ENCODE measurements around the gene SH3TC1.

DNA sequence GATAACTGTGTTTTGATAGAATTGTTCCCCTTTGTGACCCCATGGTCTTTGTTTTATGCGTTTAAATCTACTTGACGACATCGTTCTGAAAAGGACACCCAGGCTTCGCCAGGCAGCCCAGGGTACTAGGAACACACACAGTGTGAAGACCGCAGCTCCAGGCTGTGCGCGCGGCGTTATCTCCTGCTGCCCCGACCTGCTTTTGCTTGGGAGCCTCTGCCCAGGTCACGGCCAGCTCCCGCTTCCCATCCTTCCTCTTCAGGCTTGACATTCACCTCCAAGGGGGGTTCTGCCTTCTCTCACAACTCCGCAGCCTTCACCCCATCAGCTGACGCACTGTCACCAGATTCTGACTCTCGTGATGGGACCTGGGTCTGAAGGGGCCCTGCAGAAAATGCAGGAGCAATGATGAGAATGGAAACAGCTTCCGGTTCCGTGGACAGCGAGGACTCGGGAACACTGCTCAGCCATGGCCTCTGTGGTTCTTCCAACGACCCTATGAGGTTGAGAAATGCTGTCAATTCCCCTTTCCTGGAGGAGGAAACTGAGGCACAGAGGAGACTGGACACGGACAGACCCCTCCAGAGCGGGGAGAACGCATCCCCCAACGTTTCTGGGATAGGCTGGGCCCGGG lies 69.9 kb downstream of the SH3TC1 start:
- TF ChIP-seq POLR2A (IDR thresholded peaks at IDR 0.05; ENCODE audit: low read depth) = no peak
- TF ChIP-seq, protein P1, sequence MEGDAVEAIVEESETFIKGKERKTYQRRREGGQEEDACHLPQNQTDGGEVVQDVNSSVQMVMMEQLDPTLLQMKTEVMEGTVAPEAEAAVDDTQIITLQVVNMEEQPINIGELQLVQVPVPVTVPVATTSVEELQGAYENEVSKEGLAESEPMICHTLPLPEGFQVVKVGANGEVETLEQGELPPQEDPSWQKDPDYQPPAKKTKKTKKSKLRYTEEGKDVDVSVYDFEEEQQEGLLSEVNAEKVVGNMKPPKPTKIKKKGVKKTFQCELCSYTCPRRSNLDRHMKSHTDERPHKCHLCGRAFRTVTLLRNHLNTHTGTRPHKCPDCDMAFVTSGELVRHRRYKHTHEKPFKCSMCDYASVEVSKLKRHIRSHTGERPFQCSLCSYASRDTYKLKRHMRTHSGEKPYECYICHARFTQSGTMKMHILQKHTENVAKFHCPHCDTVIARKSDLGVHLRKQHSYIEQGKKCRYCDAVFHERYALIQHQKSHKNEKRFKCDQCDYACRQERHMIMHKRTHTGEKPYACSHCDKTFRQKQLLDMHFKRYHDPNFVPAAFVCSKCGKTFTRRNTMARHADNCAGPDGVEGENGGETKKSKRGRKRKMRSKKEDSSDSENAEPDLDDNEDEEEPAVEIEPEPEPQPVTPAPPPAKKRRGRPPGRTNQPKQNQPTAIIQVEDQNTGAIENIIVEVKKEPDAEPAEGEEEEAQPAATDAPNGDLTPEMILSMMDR (IDR thresholded peaks at IDR 0.05) = no peak
- no peak for TF ChIP-seq POLR2AphosphoS5 (IDR thresholded peaks at IDR 0.05)

Measured in esophagus muscularis mucosa (tissue), 3 donors.